GM18526 (cell line): ENCODE measurements around the gene ARHGAP22.

Source experiments
- POLR2A ChIP-seq: IDR thresholded peaks from 3 replicates; pipeline ENCODE4 v1.6.1; 2011; ENCODE audit not compliant: insufficient read length; ENCODE audit errors: extremely low read depth

ARHGAP22 gene

DNA sequence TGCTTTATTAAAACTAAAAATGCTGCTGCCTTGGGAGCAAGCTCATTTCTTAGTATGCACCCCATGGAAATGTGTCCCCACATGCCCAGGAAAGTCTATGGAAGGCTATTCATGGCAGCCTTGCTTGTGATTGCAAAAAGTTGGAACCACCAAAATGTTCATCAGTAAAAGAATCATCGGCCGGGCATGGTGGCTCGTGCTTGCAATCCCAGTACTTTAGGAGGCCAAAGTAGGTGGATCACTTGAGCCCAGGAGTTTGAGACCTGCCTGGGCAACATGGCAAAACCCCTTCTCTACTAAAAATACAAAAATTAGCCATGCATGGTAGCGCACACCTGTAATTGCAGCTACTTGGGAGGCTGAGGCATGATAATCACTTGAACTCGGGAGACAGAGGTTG, 79.8 kb downstream of the ARHGAP22 start:
- no peak for TF ChIP-seq POLR2A

DNA sequence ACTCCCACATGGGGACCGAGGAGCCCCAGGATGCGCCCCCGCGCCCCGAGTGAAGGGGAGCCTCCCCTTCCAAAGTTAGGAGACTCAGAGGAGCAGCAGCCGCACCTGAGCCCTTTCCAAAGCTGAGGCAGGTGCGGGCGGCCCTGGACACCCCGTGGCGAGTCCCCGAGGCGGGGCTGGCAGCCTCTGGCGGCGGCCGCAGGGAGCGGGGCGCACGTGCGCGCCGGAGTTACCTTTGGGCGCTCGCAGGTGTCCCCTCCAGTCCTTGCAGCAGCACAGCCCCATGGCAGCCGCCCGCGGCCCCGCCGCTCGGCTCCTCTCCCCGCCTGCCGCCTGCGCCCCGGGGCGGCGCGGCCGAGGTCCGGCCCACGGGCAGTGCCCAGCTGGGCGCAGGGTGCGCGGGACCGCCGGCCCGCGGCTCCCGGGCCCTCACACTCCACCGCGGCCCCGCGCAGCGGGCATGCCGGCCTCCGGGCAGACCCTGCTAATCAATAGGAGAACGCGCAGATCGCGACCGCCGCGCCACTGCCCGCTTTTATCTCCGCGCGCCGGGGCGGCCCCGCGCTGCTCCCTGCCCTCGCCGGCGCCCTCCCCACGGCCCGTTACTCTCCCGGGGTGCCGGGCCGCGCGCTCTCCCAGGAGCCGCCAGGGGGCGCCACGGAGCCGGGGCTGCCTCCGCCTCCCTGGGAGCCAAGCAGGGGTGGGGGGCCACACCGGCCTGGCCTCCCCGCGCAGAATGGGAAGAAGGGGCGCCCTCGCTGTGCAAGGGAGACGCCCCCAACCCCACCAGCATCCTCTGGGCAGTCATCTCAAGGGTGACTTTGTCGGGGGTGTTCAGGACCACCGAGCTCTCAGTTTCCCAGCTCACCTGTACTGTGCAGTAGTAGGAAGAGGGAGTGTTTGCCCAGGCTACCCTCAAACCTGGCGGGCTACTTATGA, 80.8 kb downstream of the ARHGAP22 start:
- TF ChIP-seq POLR2A: no peak

DNA sequence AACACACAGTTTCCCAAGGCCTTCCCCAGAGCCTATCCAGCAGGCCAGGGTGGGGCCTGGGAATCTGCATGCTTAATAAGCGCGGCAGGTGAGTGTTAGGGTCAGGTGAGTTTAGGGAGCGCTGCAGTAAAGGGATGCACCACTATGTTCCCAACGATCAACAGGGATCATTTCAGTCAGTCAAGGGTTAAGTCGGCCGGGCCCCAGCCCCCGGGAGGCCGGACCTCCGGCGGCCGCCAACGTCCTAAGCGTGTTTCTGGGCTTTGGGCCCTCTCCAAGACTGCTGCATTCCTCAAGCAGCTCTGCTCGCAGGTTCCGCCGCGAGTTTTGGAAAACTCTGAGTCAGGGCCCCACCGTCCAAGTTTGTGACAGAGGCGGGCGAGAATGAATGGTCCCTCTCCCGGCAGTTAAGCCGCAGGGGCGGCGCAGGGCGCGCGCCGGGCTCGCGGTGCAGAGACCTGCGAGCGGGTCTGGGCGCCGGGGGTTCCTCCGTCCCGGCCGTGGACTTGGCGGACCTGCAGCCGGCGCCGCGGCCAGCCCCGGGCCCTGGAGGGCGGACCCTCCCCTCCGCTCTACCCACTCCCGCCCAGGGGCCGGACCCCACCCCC, 81.6 kb downstream of the ARHGAP22 start:
- TF ChIP-seq POLR2A: no peak

GRCh38 chr10:48522011-48522765, 82.7 kb downstream of the ARHGAP22 start:
- no peak for TF ChIP-seq POLR2A

- no peak for TF ChIP-seq POLR2A
Observed at GRCh38 chr10:48520594-48520993, 84.3 kb downstream of the ARHGAP22 start.

DNA sequence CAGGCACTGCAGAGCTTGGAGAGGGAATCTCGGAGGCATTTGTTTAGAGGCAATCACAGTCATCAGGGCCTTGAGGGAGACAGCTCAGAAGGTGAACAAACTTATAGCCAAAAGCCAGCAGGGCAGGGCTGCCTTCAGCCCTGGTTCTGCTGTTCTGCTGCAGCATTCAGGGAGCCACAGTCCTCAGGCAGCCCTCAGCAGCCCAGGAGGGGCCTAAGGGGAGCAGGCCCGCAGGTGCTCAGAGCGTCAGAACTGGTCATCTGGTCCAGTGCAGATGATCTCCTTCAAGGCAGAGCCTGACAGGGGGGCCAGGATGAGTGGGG, 84.7 kb downstream of the ARHGAP22 start:
- no peak for TF ChIP-seq POLR2A

GRCh38 chr10:48519481-48520183, 85.2 kb downstream of the ARHGAP22 start:
- no peak for TF ChIP-seq POLR2A

- no peak for TF ChIP-seq POLR2A
Observed at GRCh38 chr10:48518986-48519385, 85.9 kb downstream of the ARHGAP22 start.

GRCh38 chr10:48517911-48518811, 86.7 kb downstream of the ARHGAP22 start:
- TF ChIP-seq POLR2A: no peak

GRCh38 chr10:48517482-48517881, 87.4 kb downstream of the ARHGAP22 start:
- TF ChIP-seq POLR2A: no peak

GRCh38 chr10:48516911-48517310, 88.0 kb downstream of the ARHGAP22 start:
- TF ChIP-seq POLR2A: no peak

DNA sequence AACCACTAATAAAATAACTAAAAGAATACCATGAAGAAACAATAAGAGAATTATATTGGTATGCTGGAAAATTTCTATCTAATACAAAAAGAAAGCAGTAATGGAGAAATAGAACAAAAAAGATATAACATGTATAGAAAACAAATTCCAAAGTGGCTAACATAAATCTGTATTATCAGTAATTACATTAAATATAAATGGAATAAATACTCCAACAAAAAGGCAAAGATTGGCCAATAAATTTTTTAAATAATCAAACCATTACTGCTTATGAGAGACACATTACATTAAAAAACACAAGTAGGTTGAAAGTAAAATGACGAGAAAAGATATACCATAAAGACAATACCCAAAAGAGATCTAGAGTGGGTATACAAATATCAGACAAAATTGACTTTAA, 90.0 kb downstream of the ARHGAP22 start:
- no peak for TF ChIP-seq POLR2A

DNA sequence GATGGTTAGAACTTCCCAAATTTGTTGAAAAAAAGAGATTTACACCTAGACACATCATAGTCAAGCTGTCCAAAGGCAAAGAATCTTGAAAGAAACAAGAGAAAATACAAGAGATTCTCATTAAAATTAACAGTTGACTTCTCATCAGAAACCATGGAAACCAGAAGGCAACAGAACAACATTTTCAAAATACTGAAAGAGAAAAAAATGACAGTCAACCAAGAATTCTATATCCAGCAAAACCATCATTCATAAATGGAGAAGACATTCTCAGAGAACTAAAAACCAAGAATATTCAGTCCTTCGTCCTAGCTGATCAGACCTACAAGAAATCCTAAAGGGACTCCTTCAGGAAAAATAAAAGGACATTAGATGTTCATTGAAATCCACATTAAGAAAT, 90.6 kb downstream of the ARHGAP22 start:
- TF ChIP-seq POLR2A: no peak

- no peak for TF ChIP-seq POLR2A
Observed at GRCh38 chr10:48512861-48513260, 92.0 kb downstream of the ARHGAP22 start.
